ENCODE measurements around the gene CLTRN.

The CLTRN gene

DNA sequence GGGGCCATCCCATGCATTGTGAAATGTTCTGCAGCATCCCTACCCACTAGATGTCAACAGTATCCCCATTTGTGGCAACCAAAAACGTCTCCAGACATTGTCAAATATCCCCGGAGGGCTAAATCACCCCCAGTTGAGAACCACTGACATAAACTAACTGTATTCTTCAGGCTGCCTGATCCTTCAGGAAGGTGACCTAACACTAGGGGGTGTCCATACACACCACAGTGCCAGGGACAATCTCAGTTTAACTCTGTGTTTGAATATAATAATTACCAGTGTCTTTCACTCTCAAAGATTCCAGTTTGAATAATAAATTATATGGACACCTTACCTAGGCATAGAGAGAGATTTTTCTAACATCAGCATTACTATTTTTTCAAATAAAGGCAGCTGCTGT lies 70.2 kb downstream of the CLTRN start:
- DNase-seq, result no peak
- in situ Hi-C loops (cut with HindIII; ENCODE audit: low pct_ligation_motif_present, low sequenced_read_pairs), result no loop called here
- no peaks in the 10 kb centered on the region for H3K27me3 ChIP-seq (replicated peaks)
- H3K27ac ChIP-seq, result no peak overlapping the region
- H3K36me3 ChIP-seq (replicated peaks), result no peaks in the 10 kb centered on the region
- H3K4me3 ChIP-seq (ENCODE audit: low read depth, low read length), result no peak overlapping the region
- TF ChIP-seq CTCF (IDR thresholded peaks at IDR 0.05; ENCODE audit: low read depth, low read length, missing control alignments), result peak; percentile 40

- no peak for TF ChIP-seq CTCF (IDR thresholded peaks at IDR 0.05; ENCODE audit: low read depth, low read length, missing control alignments)
- Histone ChIP-seq H3K4me3 (ENCODE audit: low read depth, low read length) (no peak overlapping the region), H3K27ac (no peak overlapping the region), H3K36me3 (replicated peaks) (no peaks in the 10 kb centered on the region), H3K27me3 (replicated peaks) (no peaks in the 10 kb centered on the region)
- in situ Hi-C loops (cut with HindIII; ENCODE audit: low pct_ligation_motif_present, low sequenced_read_pairs), result no loop called here
- peak; percentile 24 for DNase-seq
Measured at GRCh38 chrX:15579778-15580747, 84.5 kb downstream of the CLTRN start.

All from brain microvascular endothelial cell (primary cell).